ACHN (cell line): Measurements from ENCODE around the gene ACOX1.

Experiments
- DNase-seq: peaks from one replicate; pipeline ENCODE4 v3.0.0-alpha.2; 2015
- in situ Hi-C: cut with HindIII; loops from 2 replicates; pipeline ENCODE4 v1.10.0; 2017; ENCODE audit warnings: low sequenced_read_pairs, low pct_ligation_motif_present, low pct_unique_long_range_greater_than_20kb

Gene ACOX1

DNA sequence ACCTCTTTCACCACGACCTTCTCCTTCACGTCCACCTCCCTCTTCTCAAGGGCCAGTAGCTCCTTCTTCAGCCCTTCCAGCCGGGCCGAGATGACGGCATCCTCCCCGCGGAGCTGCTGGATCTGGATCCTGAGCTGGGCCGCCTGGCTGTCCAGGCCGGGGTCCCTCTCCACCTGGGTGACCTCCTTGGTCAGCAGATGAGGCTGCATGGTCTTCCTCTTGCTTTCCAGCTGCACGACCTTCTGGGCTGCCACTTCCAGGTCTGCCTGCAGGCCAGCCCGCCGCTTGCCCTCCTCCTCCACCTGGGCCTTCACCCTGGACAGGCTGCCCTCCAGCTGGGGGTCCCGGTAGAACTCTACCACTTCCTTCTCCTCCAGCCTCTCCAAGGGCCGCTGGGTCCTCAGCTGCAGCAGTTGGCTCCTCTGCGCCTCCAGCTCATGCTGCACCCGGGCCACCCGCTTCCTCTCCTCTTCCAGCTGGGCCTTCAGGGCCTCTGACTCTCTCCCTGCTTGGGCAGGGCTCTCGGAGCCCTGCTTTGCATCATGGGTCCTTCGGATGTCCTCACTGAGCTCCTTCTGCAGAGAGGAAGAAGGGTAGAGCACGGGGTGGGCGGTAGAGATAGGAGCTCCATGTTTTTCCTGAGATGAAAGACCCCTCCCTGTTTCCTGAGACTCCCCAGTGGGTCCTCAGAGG lies 31.1 kb upstream of the ACOX1 start:
- in situ Hi-C loops: no loop called here
- DNase-seq: no peak

DNA sequence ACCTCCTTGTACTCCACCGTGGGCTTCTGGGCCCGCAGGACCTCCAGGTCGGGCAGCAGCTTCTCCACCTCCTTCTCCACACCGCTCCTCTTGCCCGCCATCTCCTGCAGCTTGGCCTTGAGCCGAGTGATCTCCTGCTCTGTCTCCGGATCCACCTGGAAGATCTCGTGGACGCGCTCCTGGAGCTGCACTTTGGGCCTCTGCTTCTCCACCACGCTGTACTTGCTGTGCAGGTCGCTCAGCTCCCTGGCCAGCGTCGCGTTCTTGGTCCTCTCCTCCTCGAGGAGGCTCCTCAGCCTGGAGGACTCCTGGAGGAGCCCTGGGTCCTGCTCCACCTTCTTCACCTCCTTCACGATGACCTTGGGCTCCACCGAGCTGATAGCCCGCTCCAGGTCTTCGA lies 30.5 kb upstream of the ACOX1 start:
- no peak for DNase-seq
- in situ Hi-C loops: no loop called here

- in situ Hi-C loops: no loop called here
Observed at GRCh38 chr17:76008630-76009425, 29.9 kb upstream of the ACOX1 start.

GRCh38 chr17:76008208-76008607 lies 29.2 kb upstream of the ACOX1 start:
- no peak for DNase-seq
- in situ Hi-C loops: no loop called here

More at GRCh38 chr17:76008630-76009425, 29.9 kb upstream of the ACOX1 start:
- no peak for DNase-seq

GRCh38 chr17:76007850-76008165 lies 28.8 kb upstream of the ACOX1 start:
- DNase-seq: no peak
- in situ Hi-C loops: no loop called here

DNA sequence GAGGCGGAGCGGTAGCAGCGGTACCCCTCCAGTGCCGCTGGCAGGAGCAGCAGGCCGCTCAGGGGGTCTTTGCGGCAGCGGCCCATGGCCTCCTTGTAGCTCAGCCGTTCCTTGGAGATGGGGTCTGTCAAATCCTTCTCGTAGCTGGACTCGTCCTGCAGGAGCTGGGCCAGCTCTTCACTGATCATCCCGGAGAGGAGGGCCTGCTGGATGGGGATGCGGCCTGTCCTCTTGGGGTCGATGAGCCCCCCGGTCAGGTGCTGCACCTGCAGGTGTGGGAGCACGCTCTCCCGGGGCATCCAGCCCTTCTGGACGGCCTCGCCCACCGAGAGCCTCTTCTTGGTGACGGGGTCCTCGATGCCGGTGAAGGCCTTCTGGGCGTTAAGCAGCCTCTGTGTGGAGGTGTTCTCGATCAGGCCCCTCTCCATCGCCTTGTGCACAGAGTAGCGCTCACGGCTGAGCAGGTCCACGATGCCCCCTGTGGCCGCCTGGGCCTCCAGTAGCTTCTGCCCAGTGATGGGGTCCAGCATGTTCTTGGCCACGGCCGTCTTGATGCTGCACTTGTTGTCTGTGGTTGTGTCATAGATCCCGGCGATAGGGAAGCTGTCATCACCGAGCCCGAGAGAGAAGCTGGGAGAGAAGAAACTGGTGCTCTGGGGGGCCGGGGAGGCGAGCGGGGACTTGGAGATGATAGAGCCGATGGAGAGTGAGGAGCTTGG lies 28.3 kb upstream of the ACOX1 start:
- in situ Hi-C loops: no loop called here
- no peak for DNase-seq

DNA sequence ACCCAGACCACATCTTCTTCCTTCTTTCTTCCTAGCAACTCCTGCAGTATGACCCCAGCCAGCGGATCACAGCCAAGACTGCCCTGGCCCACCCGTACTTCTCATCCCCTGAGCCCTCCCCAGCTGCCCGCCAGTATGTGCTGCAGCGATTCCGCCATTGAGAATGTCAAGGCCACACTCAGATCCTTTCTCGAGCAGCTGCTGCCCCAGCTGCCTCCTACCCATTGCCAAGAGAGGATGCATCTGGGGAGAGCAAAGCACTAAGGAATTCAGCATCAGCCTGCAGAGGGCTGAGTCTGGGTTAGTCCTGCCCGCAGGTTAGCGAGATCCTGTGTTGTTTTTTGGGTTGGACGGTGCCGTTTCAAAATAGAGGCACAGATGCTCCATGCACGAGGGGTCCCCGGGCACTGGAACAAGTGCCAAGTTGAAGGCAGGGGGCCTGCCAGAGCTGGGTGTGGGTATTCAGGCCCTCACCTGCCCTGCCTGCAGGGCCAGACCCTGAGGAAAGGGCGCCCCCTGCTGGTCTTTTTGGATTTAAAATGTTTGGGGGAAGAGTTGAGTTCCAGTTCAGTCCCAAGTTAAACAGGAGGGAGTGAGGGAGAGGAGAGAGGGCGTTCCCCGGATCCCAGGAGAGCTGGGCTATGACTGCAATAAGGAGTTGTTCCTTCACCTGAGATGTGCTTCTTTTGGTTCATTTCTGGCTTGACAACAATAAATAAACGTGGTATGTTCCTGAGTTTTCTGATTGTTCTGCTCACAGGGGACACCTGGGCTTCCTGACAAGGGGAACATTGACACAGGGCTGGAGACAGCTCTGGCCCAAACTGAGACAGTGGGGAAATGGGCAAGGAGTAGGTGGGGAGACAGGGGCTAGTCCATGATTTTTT lies 26.5 kb upstream of the ACOX1 start:
- peak; percentile 76 for DNase-seq
- in situ Hi-C loops: no loop called here

DNA sequence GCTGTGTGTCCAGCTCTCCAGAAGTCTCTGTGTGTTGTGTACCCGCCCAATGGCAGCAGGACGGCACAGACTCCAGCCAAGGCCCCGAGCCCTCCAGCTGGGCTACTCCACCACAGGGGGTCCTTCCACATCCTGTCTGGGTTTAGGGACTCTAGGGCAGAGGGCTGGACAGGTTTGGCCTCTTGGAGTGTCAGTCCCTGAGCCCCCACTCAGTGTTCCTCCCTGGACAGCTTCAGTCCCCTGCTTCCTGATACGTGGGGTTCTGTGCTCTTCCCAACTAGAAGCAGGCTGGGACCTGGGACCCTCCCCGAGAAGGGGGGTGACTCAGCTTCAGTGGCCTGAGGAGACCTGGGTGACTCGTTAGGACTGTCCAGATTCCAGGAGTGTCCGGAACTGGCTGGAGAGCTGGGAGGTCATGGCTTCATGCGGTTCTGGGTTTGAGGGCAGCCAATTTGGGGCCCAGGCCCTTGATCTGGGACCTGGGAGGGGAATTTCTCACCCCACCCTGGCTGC lies 25.8 kb upstream of the ACOX1 start:
- in situ Hi-C loops: no loop called here
- no peak for DNase-seq

- no peak for DNase-seq
- in situ Hi-C loops: no loop called here
Observed at GRCh38 chr17:76003915-76004314, 24.9 kb upstream of the ACOX1 start.

GRCh38 chr17:76002100-76002499 lies 23.1 kb upstream of the ACOX1 start:
- in situ Hi-C loops: no loop called here
- DNase-seq: no peak

DNA sequence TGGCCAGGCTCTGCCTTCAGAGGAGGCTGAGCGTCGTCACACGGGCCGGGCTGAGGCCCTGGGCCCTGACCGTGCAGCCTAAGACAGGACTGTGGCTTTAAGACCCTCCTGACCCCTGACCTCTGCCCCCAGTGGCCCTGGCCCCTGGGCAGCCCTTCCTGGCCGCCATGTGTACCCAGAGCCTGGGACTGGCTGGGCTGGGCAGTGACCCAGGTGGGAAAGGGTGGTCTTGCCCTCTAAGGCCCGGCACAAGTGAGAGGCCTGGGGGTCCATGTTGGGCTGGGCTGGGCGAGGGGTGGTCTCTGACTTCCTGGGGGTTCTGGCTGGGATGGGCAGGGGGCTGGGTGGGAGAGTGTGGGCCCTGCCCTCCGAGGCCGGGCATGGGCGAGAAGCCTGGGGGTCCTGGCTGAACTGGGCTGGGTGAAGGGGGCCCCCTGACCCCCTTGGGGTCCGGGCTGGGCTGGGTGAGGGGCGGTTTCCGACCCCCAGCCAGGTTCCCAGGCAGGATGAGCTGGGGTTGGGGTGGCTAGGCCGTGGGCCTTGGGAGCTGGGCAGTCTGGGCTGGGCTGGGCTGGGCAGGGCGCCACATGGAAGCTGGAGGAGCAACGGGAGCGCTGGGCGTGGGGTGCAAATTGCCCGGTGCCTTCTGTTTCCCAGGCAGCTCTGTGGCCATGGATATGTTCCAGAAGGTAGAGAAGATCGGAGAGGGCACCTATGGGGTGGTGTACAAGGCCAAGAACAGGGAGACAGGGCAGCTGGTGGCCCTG lies 22.0 kb upstream of the ACOX1 start, which contains the start of gene CDK3:
Gene CDK3, plus strand, starts transcription at position 101 of the 767 bp plus-strand sequence. Its CDS starts 571 bp downstream, at position 672.
- DNase-seq: no peak
- in situ Hi-C loops: no loop called here

- in situ Hi-C loops: no loop called here
- DNase-seq: peak; percentile 61
Observed at GRCh38 chr17:76000016-76000754, 21.2 kb upstream of the ACOX1 start.

GRCh38 chr17:75998327-75998795 lies 19.4 kb upstream of the ACOX1 start:
- no peak for DNase-seq
- in situ Hi-C loops: no loop called here

DNA sequence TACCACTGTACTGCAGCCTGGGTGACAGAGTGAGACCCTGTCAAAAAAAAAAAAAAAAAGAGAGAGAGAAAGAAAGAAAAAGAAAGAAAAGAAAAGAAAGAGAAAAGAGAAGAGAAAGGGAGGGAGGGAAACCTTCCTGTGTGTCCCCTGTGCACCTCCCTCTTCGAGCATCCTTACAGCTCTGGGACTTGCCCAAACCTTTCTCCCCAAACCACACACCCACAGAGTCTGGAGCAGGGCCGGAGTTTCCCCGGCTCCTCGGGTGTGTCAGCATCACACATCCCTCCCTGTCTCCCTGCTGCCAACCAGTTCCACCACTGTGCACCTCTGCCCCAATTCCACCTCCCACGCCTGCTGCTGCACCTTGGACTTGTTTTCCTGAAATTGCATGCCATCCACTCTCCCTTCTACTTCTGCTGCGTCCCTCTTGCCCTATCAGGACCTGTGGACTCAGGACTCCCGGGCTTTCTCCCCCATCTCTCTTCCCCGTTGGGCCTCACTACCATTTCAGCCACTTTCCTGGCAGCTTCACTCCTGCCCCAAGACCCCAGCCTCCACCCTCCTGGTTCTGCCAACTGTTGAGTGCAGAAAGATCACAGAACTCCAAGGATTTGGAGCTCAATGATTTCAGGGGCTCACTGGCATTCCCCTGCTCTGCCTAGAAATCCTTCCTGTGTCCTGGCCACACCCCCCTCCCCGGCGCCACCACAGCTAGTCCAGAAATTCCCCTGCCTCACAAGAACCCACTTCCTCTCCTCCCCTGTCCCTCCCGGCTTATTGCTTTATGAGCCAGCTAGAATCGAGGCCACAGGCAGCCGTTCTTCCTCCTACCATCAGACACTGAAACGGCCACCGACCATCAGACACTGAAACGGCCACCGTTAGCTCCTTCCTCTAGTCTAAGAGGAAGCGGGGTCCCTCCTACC lies 18.0 kb upstream of the ACOX1 start:
- in situ Hi-C loops: no loop called here
- peak; percentile 43 for DNase-seq

DNA sequence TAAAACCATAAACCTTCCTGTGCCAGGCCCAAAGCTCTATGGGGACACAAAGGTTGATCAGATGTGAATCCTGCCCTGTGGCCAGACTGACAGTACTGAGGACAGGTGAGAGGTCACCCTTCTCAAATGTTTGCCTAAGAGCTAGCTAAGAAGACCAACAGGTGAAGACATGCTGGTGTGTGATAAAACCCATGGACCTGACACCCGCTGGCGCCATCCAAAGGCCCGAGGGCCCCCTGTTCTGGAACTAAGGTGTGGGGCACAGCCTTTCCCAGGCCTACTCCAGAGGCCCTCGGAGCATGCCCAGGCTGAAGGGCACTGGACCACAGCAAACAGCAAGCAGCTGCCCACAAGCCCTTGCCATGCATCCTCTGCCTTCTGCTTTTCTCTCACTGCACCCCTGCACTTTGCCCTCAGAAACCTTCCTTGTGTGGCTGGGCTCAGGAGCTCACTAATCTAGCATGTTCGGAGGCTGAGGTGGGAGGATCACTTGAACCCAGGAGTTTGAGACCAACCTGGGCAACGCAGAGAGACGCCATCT lies 16.5 kb upstream of the ACOX1 start:
- in situ Hi-C loops: no loop called here
- DNase-seq: no peak
